Gastroesophageal sphincter (tissue), 4 donors: ENCODE results near the gene ICA1. TPM values are rescaled to one million over a fixed set of nuclear protein-coding genes. Genes with fewer than 3 reads are reported as not detected.

Source experiments
- ATAC-seq: fragments of 150-250 bp; one replicate; pipeline ENCODE4 v1.9.1; 2016; ENCODE audit warnings: mild to moderate bottlenecking, moderate library complexity
- H3K27ac ChIP-seq, 4 donors: fragments of 200-600 bp; sonication (generic) in 3 of 4; 1 replicate in 3 of 4; 2 replicates in 1 of 4; pipeline ENCODE4 v1.5.1; 2016 to 2019
- H3K27me3 ChIP-seq: fragments of 200-600 bp; sonication (generic); one replicate; pipeline ENCODE4 v1.5.1; 2019
- H3K36me3 ChIP-seq, 2 donors: fragments of 200-600 bp; sonication (generic); one replicate each; pipeline ENCODE4 v1.5.1; 2019; ENCODE audit warnings: control low read depth in 1 of 2
- H3K4me1 ChIP-seq, 3 donors: fragments of 200-600 bp; sonication (generic); 1 replicate in 2 of 3; 2 replicates in 1 of 3; pipeline ENCODE4 v1.5.1; 2016 to 2019; ENCODE audit warnings: control low read depth in 2 of 3
- H3K4me3 ChIP-seq, 2 donors: fragments of 200-600 bp; sonication (generic); one replicate each; pipeline ENCODE4 v1.5.1; 2019; ENCODE audit warnings: mild to moderate bottlenecking in 1 of 2, moderate library complexity in 1 of 2
- H3K9me3 ChIP-seq, 3 donors: fragments of 200-600 bp; sonication (generic); one replicate each; pipeline ENCODE4 v1.5.1; 2017 to 2019; ENCODE audit warnings: control low read depth in 2 of 3
- EP300 ChIP-seq: sonication (generic); formaldehyde crosslinking; IDR thresholded peaks from one replicate; pipeline ENCODE4 v1.6.1; 2017; ENCODE audit warnings: antibody characterized with exemption, mild to moderate bottlenecking
- POLR2A ChIP-seq, 2 donors: fragments of 450-650 bp; IDR thresholded peaks; one replicate each; pipeline ENCODE4 v1.6.1; 2017; ENCODE audit warnings: antibody characterized with exemption in 2 of 2, mild to moderate bottlenecking in 2 of 2, moderate library complexity in 1 of 2
- POLR2AphosphoS5 ChIP-seq: sonication (generic); formaldehyde crosslinking; IDR thresholded peaks from one replicate; pipeline ENCODE4 v1.6.1; 2017; ENCODE audit warnings: antibody characterized with exemption
- WGBS, 2 donors: methylation state at CpG; one replicate each; pipeline ENCODE4 v1.1.5; 2018; ENCODE audit warnings: low coverage in 1 of 2; 5-methylcytosine and 5-hydroxymethylcytosine counted together
- total RNA-seq, 4 donors: library from RNA; depleted of rRNA; stranded (reverse); fragments of >200 nt; gene quantifications; one replicate each; pipeline ENCODE4 v1.1.0, GENCODE V29; 2016
- TF ChIP-seq, protein P1 (sequence below), 4 experiments: fragments of 200-600 bp in 2 of 4; fragments of 450-650 bp in 2 of 4; sonication (generic) in 1 of 4; IDR thresholded peaks; one replicate each; pipeline ENCODE4 v1.5.1; 2017 to 2019; ENCODE audit warnings: antibody characterized with exemption in 4 of 4, mild to moderate bottlenecking in 2 of 4, moderate library complexity in 2 of 4

ICA1 gene
- total RNA-seq, 4 donors from 2014 or later = 6.6 to 11.7 (median 8.2) TPM

DNA sequence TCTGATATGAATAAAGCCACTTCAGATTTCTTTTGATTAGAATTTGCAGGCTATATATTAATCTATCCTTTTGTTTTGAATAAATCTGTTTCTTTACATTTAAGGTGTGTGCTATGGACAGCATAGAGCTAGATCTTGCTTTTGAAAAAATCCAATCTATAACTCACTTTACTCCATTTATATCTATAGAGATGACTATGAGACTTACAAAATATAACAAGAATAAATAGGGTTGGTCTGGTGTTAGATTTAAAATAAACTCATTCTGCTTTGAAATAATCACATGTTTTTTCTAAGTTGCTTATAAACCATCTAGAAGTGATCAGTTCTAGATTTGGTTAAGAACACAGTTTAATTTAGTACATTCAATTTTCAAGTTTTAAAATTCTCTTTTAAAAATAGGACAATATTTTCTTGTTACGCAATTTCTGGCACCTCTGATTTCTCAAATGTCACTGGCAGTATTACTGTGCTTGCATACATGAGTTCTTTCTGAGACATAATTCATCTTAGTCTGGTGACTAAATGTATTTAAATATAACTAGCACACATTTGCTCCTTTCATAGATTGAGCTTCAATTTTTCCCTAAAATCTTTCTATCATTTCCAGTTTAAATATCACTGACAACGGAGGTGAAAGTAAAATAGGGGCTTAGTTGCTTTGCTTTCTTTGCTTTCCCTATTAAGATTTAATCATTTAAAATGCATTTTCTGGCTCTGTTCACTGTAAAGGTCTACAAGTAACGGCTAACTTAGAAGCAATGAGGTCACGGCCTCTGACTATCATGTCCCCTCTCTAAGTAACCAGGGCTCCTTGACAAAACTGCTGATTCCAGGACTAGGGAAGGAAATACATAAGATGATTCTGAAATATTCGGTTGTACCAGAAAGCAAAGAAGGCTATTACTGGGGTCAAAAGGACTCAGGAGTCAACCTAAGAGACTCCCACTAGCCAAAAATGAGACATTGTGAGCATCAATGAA, 89.3 kb downstream of the ICA1 start:
- Histone ChIP-seq H3K36me3 (no peaks in the 10 kb centered on the region), H3K27ac (no peak overlapping the region), H3K9me3 (no peaks in the 10 kb centered on the region), H3K27me3 (no peaks in the 10 kb centered on the region), H3K4me1 (no peaks in the 10 kb centered on the region), H3K4me3 (no peak overlapping the region)
- TF ChIP-seq POLR2AphosphoS5 (no peak), POLR2A (IDR thresholded peaks at IDR 0.05) (no peak), EP300 (no peak)
- TF ChIP-seq, protein P1, sequence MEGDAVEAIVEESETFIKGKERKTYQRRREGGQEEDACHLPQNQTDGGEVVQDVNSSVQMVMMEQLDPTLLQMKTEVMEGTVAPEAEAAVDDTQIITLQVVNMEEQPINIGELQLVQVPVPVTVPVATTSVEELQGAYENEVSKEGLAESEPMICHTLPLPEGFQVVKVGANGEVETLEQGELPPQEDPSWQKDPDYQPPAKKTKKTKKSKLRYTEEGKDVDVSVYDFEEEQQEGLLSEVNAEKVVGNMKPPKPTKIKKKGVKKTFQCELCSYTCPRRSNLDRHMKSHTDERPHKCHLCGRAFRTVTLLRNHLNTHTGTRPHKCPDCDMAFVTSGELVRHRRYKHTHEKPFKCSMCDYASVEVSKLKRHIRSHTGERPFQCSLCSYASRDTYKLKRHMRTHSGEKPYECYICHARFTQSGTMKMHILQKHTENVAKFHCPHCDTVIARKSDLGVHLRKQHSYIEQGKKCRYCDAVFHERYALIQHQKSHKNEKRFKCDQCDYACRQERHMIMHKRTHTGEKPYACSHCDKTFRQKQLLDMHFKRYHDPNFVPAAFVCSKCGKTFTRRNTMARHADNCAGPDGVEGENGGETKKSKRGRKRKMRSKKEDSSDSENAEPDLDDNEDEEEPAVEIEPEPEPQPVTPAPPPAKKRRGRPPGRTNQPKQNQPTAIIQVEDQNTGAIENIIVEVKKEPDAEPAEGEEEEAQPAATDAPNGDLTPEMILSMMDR (IDR thresholded peaks at IDR 0.05) = no peak
- no peak for ATAC-seq
- WGBS, 2 donors = 64 to 69% methylated on average over 4 to 5 of the region's 5 CpGs

DNA sequence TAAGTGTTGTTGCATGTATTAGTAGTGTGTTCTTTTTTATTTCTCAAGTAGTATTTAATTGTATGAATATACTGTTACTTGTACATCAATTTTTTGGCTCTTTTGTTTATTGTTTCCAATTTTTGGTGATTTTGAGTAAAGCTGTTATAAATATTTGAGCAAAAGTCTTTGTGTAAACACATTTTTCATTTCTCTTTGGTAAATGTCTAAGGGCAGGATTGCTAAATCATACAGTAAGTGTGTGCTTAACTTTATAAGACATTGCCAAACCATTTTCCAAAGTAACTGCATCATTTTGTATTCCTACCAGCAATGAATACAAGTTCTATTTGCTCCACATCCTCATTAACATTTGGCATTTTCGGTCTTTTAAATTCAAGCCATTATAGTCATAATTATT, 92.8 kb downstream of the ICA1 start:
- WGBS, 2 donors = 50 to 73% methylated on average over 1 of the region's 1 CpG
- H3K4me3 ChIP-seq = no peak overlapping the region
- H3K27me3 ChIP-seq = no peaks in the 10 kb centered on the region
- ATAC-seq = no peak
- no peaks in the 10 kb centered on the region for H3K4me1 ChIP-seq
- TF ChIP-seq POLR2A (IDR thresholded peaks at IDR 0.05) (no peak), POLR2AphosphoS5 (no peak), EP300 (no peak)
- TF ChIP-seq, protein P1 (IDR thresholded peaks at IDR 0.05) = no peak
- no peak overlapping the region for H3K27ac ChIP-seq
- no peaks in the 10 kb centered on the region for H3K36me3 ChIP-seq
- H3K9me3 ChIP-seq = no peaks in the 10 kb centered on the region

DNA sequence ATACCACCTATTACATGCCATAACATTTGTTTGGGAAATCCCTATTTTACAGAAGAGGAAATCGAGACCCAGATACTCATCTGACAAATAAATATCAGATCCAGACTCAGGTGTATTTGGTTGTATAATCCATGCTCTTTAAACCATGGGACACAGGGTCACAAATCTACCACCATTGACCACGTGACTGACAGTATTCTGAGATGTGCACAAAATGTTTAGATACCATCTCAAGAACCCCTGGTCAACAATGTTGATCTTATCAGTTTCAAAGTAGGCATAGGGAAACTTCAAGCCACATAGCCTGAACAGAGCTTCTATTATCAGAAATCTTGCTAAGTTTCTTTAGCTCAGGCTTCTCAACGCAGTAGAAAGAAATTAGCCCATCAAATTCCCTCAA, 93.6 kb downstream of the ICA1 start:
- TF ChIP-seq POLR2AphosphoS5 = no peak
- no peak for TF ChIP-seq POLR2A (IDR thresholded peaks at IDR 0.05)
- TF ChIP-seq, protein P1 (IDR thresholded peaks at IDR 0.05) = no peak
- TF ChIP-seq EP300 = no peak
- Histone ChIP-seq H3K36me3 (no peaks in the 10 kb centered on the region), H3K4me3 (no peak overlapping the region), H3K27me3 (no peaks in the 10 kb centered on the region), H3K27ac (no peak overlapping the region), H3K9me3 (no peaks in the 10 kb centered on the region), H3K4me1 (no peaks in the 10 kb centered on the region)
- ATAC-seq = no peak
- WGBS, 2 donors = 72 to 76% methylated on average over 3 of the region's 3 CpGs

DNA sequence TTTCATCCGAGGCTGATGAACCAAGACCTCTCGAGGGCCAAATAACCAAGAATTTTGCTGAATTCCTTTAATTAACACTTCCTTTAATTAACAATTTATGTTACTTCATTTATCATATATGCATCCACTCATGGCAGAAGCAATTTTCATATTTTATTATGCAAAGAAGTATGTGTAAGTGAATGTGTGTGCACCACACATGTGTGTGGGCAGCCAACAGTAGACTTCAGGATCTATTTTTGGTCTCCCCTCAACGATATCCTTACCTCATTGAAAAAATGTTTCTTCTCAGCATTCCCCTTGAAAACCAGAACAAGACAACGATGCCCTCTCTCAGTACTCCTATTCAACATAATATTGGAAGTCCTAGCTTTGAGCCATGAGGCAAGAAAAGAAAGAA, 96.8 kb downstream of the ICA1 start:
- no peak for ATAC-seq

DNA sequence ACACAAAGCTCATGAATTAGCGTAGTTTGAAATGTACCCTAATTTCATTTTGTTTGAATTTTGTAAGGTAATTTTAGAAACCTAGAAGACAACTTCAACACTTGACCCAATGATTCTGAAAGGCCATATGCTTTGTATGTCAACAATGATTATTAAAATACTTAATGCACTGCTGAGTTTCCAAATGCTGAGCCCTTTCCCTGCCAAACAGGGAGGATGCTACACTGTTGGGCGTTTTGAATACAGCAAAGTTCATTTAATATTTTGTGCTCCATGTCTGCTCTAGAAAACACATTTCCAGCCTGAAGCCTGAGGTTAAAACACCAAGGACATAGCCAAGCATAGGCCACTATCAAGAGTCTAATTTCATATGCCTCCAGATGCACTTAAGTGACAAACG, 99.8 kb downstream of the ICA1 start:
- ATAC-seq = no peak
- Histone ChIP-seq H3K4me1 (no peaks in the 10 kb centered on the region), H3K27me3 (no peaks in the 10 kb centered on the region), H3K9me3 (no peaks in the 10 kb centered on the region), H3K4me3 (no peak overlapping the region), H3K36me3 (no peaks in the 10 kb centered on the region), H3K27ac (no peak overlapping the region)
- TF ChIP-seq POLR2A (IDR thresholded peaks at IDR 0.05) = no peak
- WGBS, 2 donors = 73 to 83% methylated on average over 3 of the region's 3 CpGs

More for the DNA sequence above, 96.8 kb downstream of the ICA1 start:
- Histone ChIP-seq H3K27me3 (no peaks in the 10 kb centered on the region), H3K9me3 (no peaks in the 10 kb centered on the region), H3K27ac (no peak overlapping the region), H3K36me3 (no peaks in the 10 kb centered on the region), H3K4me1 (no peaks in the 10 kb centered on the region), H3K4me3 (no peak overlapping the region)
- 9 to 23% methylated on average over 4 of the region's 4 CpGs for WGBS, 2 donors
- TF ChIP-seq EP300 = no peak

DNA sequence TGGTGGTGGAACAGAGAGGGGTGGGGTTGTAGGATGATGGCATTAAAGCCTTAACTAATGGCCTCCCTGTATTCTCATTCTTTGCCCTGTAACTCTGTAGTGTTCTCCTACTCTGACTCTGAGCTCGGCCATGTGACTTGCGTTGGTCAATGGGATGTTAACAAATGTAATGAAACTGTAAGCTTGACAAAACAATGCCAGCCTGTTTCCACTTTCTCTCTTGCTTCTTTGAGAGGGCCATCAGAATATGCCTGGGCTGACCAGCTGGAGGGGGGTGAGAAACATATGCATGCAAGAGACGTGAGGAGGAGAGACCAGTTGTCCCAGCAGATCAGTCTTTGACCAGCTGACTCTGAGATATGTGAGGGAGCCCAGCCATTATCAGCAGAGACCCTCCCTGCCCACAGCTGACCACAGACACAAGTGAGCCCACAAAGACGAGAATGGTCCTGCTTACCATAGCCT, 100.6 kb downstream of the ICA1 start:
- Histone ChIP-seq H3K4me3 (no peak overlapping the region), H3K4me1 (no peaks in the 10 kb centered on the region), H3K27me3 (no peaks in the 10 kb centered on the region), H3K27ac (no peak overlapping the region), H3K36me3 (no peaks in the 10 kb centered on the region), H3K9me3 (no peaks in the 10 kb centered on the region)
- TF ChIP-seq POLR2AphosphoS5 = no peak
- TF ChIP-seq EP300 = no peak
- TF ChIP-seq POLR2A (IDR thresholded peaks at IDR 0.05) = no peak
- TF ChIP-seq, protein P1 (IDR thresholded peaks at IDR 0.05) = no peak
- WGBS, 2 donors = 66 to 100% methylated on average over 2 to 3 of the region's 4 CpGs
- no peak for ATAC-seq
